OCI-LY7 (cell line): ENCODE data around the gene PLD1.

ENCODE experiments used
- CTCF ChIP-seq: fragments of 200-600 bp; sonication (generic); conservative IDR thresholded peaks from 2 replicates; pipeline ENCODE4 v1.5.1; 2014; ENCODE audit warnings: mild to moderate bottlenecking, antibody characterized with exemption, low read length, moderate library complexity, mixed read lengths
- EZH2phosphoT487 ChIP-seq: fragments of 200-600 bp; sonication (generic); IDR thresholded peaks from 2 replicates; pipeline ENCODE4 v1.6.1; 2018; ENCODE audit warnings: low read depth, borderline replicate concordance, mild to moderate bottlenecking, mixed run types, antibody characterized with exemption, low read length, moderate library complexity, mixed read lengths

- no peak for TF ChIP-seq CTCF
- no peak for TF ChIP-seq EZH2phosphoT487
Observed at GRCh38 chr3:171672538-171672937, 137.7 kb downstream of the PLD1 start.
